ENCODE measurements around the gene KRT33B. TPM values are rescaled to one million over a fixed set of nuclear protein-coding genes. Genes with fewer than 3 reads are reported as not detected.
"Not testable (repeated sequence)": the region's sequence is repeated elsewhere in the genome, so short reads cannot be mapped to it uniquely, and the experiment has no call there.

The KRT33B gene
- total RNA-seq, 1 donor from 2014 or later, result 0.61 TPM

GRCh38 chr17:41387670-41388069 is 18.1 kb upstream of the KRT33B start:
- Mint-ChIP-seq H3K36me3 (ENCODE audit: unreplicated experiment) (peaks cover 8% of the 10 kb centered on the region), H3K4me3 (ENCODE audit: unreplicated experiment) (no peak overlapping the region), H3K9me3 (ENCODE audit: unreplicated experiment) (peaks cover 4% of the 10 kb centered on the region), H3K4me1 (ENCODE audit: low read depth, unreplicated experiment) (no peaks in the 10 kb centered on the region), H3K27ac (ENCODE audit: unreplicated experiment) (no peak overlapping the region), H3K27me3 (ENCODE audit: unreplicated experiment) (no peaks in the 10 kb centered on the region)
- DNase-seq, result no peak
- TF ChIP-seq CTCF (IDR thresholded peaks at IDR 0.05; ENCODE audit: partially characterized antibody, unreplicated experiment), result no peak

GRCh38 chr17:41386227-41386626 is 16.6 kb upstream of the KRT33B start:
- H3K4me1 Mint-ChIP-seq (ENCODE audit: low read depth, unreplicated experiment), result no peaks in the 10 kb centered on the region
- peaks cover 8% of the 10 kb centered on the region for H3K36me3 Mint-ChIP-seq (ENCODE audit: unreplicated experiment)
- no peaks in the 10 kb centered on the region for H3K27me3 Mint-ChIP-seq (ENCODE audit: unreplicated experiment)
- no peak overlapping the region for H3K4me3 Mint-ChIP-seq (ENCODE audit: unreplicated experiment)
- H3K9me3 Mint-ChIP-seq (ENCODE audit: unreplicated experiment), result peaks cover 4% of the 10 kb centered on the region
- no peak overlapping the region for H3K27ac Mint-ChIP-seq (ENCODE audit: unreplicated experiment)
- no peak for TF ChIP-seq CTCF (IDR thresholded peaks at IDR 0.05; ENCODE audit: partially characterized antibody, unreplicated experiment)
- DNase-seq, result no peak

- Mint-ChIP-seq H3K4me1 (ENCODE audit: low read depth, unreplicated experiment) (no peaks in the 10 kb centered on the region), H3K4me3 (ENCODE audit: unreplicated experiment) (no peak overlapping the region), H3K27me3 (ENCODE audit: unreplicated experiment) (no peaks in the 10 kb centered on the region), H3K36me3 (ENCODE audit: unreplicated experiment) (peaks cover 11% of the 10 kb centered on the region), H3K9me3 (ENCODE audit: unreplicated experiment) (peaks cover 4% of the 10 kb centered on the region), H3K27ac (ENCODE audit: unreplicated experiment) (no peak overlapping the region)
- no peak for TF ChIP-seq CTCF (IDR thresholded peaks at IDR 0.05; ENCODE audit: partially characterized antibody, unreplicated experiment)
- no peak for DNase-seq
Measured at GRCh38 chr17:41383690-41384089, 14.1 kb upstream of the KRT33B start.

- no peak for TF ChIP-seq CTCF (IDR thresholded peaks at IDR 0.05; ENCODE audit: partially characterized antibody, unreplicated experiment)
- H3K4me1 Mint-ChIP-seq (ENCODE audit: low read depth, unreplicated experiment), result no peaks in the 10 kb centered on the region
- H3K27me3 Mint-ChIP-seq (ENCODE audit: unreplicated experiment), result no peaks in the 10 kb centered on the region
- peaks cover 4% of the 10 kb centered on the region for H3K9me3 Mint-ChIP-seq (ENCODE audit: unreplicated experiment)
- H3K36me3 Mint-ChIP-seq (ENCODE audit: unreplicated experiment), result peaks cover 11% of the 10 kb centered on the region
- no peak overlapping the region for H3K4me3 Mint-ChIP-seq (ENCODE audit: unreplicated experiment)
- H3K27ac Mint-ChIP-seq (ENCODE audit: unreplicated experiment), result no peak overlapping the region
- DNase-seq, result no peak
Measured at GRCh38 chr17:41382394-41382793, 12.8 kb upstream of the KRT33B start.

GRCh38 chr17:41381943-41382342 is 12.3 kb upstream of the KRT33B start, which contains the start of gene KRT34:
Gene KRT34 (minus strand): TSS chr17:41382306. CDS start chr17:41382246, 60 bp downstream.
- not testable (repeated sequence) for H3K9me3 Mint-ChIP-seq (ENCODE audit: unreplicated experiment); H3K27me3 Mint-ChIP-seq (ENCODE audit: unreplicated experiment); H3K4me3 Mint-ChIP-seq (ENCODE audit: unreplicated experiment); DNase-seq; H3K4me1 Mint-ChIP-seq (ENCODE audit: low read depth, unreplicated experiment); H3K27ac Mint-ChIP-seq (ENCODE audit: unreplicated experiment)
- H3K36me3 Mint-ChIP-seq (ENCODE audit: unreplicated experiment), result peaks cover 11% of the 10 kb centered on the region

- H3K27ac Mint-ChIP-seq (ENCODE audit: unreplicated experiment); H3K27me3 Mint-ChIP-seq (ENCODE audit: unreplicated experiment); H3K9me3 Mint-ChIP-seq (ENCODE audit: unreplicated experiment); H3K36me3 Mint-ChIP-seq (ENCODE audit: unreplicated experiment); DNase-seq; H3K4me3 Mint-ChIP-seq (ENCODE audit: unreplicated experiment); H3K4me1 Mint-ChIP-seq (ENCODE audit: low read depth, unreplicated experiment): not testable (repeated sequence)
Measured at GRCh38 chr17:41380091-41380490, 10.5 kb upstream of the KRT33B start.
